SH-SY5Y (cell line): ENCODE data around the gene LRRC8D.

Source experiments
- GATA2 ChIP-seq: IDR thresholded peaks from 2 replicates; pipeline ENCODE4 v1.6.1; 2011; ENCODE audit warnings: mild to moderate bottlenecking, low read depth, low read length
- GATA3 ChIP-seq: IDR thresholded peaks from 2 replicates; pipeline ENCODE4 v1.6.1; 2011; ENCODE audit warnings: low read depth, mild to moderate bottlenecking, low read length, moderate library complexity

DNA sequence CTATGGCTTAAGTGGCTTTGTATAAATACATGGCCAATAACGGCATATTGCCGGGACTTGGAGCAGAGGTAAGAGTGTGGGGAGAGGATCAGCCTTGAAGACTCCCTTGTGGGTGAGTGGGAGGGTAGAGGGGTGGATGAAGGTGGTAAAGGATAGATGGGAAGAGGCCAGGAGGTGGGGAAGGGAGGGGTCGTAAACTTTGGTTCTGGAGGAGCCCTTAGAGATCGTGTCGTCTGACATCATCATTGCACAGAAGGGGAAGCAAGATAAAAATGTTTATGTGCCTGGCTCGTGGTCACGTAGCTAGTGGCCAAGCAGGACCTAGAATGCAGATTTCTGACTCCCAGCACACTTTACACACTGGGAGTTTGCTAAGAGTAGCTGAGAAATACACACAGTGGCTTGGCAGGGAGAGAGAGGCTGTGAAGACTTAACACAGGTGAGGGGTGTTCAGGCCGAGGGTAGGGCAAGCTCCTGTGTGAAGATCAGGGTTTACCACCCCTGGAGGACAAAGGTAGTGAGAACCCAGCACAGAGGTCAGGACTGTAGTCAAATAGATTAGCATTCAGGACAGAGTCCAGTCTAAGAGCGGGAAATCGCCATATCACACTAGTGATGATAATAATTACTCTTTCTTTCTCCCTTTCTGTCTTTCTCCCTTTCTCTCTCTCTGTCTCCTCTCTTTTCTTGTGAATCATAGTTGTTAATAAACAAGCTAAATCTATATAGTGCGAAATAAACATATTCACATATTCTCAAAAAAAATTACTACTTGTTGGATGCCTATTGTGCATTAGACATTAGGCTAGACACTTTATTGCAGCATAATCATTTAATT lies 75.5 kb downstream of the LRRC8D start:
- no peak for TF ChIP-seq GATA3
- no peak for TF ChIP-seq GATA2
